Prostate gland (tissue), 2 donors: ENCODE measurements around the gene MBP. TPM values are rescaled to one million over a fixed set of nuclear protein-coding genes. Genes with fewer than 3 reads are reported as not detected.

Source experiments
- DNase-seq: peaks from one replicate; pipeline ENCODE4 v3.0.0-alpha.2; 2019; ENCODE audit warnings: low spot score
- H3K27ac ChIP-seq, 2 donors: fragments of 200-600 bp; sonication (generic); 2 replicates each; pipeline ENCODE4 v1.5.1; 2017 to 2019
- H3K27me3 ChIP-seq: fragments of 200-600 bp; sonication (generic); replicated peaks from 2 replicates; pipeline ENCODE4 v1.5.1; 2019; ENCODE audit not compliant: insufficient read depth
- H3K36me3 ChIP-seq, 2 donors: fragments of 200-600 bp; sonication (generic); 1 replicate in 1 of 2; 2 replicates in 1 of 2; pipeline versions ENCODE4 v1.5.1 to v1.8.1; 2017 to 2019
- H3K4me1 ChIP-seq: fragments of 200-600 bp; sonication (generic); replicated peaks from 2 replicates; pipeline ENCODE4 v1.5.1; 2019
- H3K4me3 ChIP-seq, 2 donors: fragments of 200-600 bp; sonication (generic); 2 replicates each; pipeline ENCODE4 v1.5.1; 2017 to 2019
- H3K9me3 ChIP-seq: fragments of 200-600 bp; sonication (generic); 2 replicates; pipeline ENCODE4 v1.5.1; 2017
- POLR2A ChIP-seq: fragments of 450-650 bp; IDR thresholded peaks from one replicate; pipeline ENCODE4 v1.6.1; 2016; ENCODE audit warnings: antibody characterized with exemption, mild to moderate bottlenecking
- POLR2AphosphoS5 ChIP-seq: sonication (generic); formaldehyde crosslinking; IDR thresholded peaks from one replicate; pipeline ENCODE4 v1.6.1; 2017; ENCODE audit warnings: antibody characterized with exemption
- WGBS: methylation state at CpG from one replicate; pipeline ENCODE4 v1.1.5; 2018; 5-methylcytosine and 5-hydroxymethylcytosine counted together
- intact Hi-C: fragments of 100-400 bp; cut with DNase I; formaldehyde crosslinking; loops from one replicate; pipeline ENCODE4 v1.14.2; 2022
- total RNA-seq, 2 donors: library from RNA; depleted of rRNA; stranded (reverse); fragments of >200 nt; gene quantifications; one replicate each; pipeline ENCODE4 v1.1.0, GENCODE V29; 2016
- TF ChIP-seq, protein P1 (sequence below), 4 experiments: fragments of 200-600 bp in 2 of 4; fragments of 450-650 bp in 2 of 4; sonication (generic) in 2 of 4; IDR thresholded peaks; 1 replicate in 3 of 4; 2 replicates in 1 of 4; pipeline ENCODE4 v1.5.1; 2016 to 2019; ENCODE audit warnings: antibody characterized with exemption in 4 of 4, mild to moderate bottlenecking in 2 of 4, moderate library complexity in 2 of 4

Gene MBP
- total RNA-seq, 2 donors from 2014 or later, result 19.8 to 43.5 TPM

DNA sequence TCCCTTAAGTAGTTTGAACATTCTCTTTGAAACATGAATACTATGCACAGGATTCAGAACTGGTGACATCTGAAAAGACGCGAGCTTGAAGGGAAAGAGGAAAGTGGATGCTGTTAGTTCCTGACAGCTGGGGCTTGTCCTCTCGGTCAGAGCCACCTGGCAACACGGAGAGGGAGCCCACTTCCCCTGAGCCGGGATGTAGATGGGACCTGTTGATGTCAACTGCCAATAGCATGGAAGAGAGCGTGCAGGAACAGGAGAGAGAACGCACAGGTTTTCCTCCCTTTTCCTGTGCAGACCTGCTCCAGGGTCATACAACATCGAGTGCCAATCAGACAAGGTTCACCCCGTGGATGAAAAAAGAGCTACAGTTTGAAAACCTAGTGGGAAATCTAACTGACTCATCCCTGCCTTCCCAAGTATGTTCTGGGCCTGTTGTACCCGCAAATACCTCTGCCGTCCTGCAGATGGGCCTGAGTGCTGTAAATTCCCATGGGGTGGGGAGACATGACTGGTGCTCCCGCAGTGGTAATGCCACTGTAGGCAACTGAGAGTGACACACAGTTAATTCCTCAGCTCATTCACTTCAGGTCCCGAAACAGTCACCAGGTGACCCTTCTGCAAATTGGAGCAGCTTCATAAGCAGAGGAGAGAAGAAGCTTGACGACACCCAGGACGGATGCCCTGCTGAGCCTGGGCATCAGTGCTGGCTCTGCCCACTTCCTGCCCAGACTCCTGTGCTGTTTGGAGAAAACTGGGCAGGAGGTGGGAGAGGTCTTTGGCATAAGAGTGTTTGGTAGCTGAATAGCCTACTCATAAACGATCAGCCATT is 13.9 kb upstream of the MBP start:
- 46% methylated on average over 16 of the region's 16 CpGs for WGBS
- no peaks in the 10 kb centered on the region for H3K4me1 ChIP-seq
- H3K4me3 ChIP-seq, result no peak overlapping the region
- intact Hi-C loops, result no loop called here
- no peaks in the 10 kb centered on the region for H3K36me3 ChIP-seq
- no peak for TF ChIP-seq POLR2AphosphoS5
- TF ChIP-seq, protein P1, sequence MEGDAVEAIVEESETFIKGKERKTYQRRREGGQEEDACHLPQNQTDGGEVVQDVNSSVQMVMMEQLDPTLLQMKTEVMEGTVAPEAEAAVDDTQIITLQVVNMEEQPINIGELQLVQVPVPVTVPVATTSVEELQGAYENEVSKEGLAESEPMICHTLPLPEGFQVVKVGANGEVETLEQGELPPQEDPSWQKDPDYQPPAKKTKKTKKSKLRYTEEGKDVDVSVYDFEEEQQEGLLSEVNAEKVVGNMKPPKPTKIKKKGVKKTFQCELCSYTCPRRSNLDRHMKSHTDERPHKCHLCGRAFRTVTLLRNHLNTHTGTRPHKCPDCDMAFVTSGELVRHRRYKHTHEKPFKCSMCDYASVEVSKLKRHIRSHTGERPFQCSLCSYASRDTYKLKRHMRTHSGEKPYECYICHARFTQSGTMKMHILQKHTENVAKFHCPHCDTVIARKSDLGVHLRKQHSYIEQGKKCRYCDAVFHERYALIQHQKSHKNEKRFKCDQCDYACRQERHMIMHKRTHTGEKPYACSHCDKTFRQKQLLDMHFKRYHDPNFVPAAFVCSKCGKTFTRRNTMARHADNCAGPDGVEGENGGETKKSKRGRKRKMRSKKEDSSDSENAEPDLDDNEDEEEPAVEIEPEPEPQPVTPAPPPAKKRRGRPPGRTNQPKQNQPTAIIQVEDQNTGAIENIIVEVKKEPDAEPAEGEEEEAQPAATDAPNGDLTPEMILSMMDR (IDR thresholded peaks at IDR 0.05), result no peak
- TF ChIP-seq POLR2A, result no peak
- DNase-seq, result no peak
- no peak overlapping the region for H3K27ac ChIP-seq
- no peaks in the 10 kb centered on the region for H3K9me3 ChIP-seq
- no peaks in the 10 kb centered on the region for H3K27me3 ChIP-seq

DNA sequence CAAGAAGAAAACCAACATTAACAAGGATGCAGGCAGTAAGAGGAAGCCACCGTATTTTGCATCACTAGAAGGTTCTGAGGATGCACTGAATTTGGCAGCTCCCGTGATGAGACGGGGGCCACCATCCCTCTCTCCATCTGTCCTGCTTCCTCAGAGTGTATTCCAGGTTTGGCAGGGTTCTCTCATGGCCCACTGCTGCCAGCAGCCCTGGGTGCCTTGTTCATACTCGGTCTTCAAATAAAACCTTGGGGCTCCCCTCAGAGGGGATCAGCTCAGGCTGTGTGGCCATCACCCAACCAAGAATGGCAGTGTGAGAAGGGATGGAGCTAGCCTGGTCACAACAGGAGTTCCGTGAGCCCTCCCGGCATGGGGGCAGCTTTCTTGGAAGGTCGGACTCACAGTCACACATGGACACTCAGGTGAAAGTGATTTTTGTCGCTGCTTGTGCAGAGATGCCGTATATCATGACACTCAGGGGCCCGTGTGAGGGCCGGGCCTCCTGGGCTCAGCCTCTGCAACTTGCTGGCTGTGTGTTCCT is 12.8 kb upstream of the MBP start:
- 92% methylated on average over 11 of the region's 11 CpGs for WGBS
- no peaks in the 10 kb centered on the region for H3K4me1 ChIP-seq
- intact Hi-C loops, result no loop called here

GRCh38 chr18:77144451-77145118 is 12.0 kb upstream of the MBP start:
- 65% methylated on average over 6 of the region's 6 CpGs for WGBS
- TF ChIP-seq, protein P1 (IDR thresholded peaks at IDR 0.05), result no peak
- no peak for TF ChIP-seq POLR2AphosphoS5
- TF ChIP-seq POLR2A, result no peak
- intact Hi-C loops, result no loop called here
- no peak for DNase-seq
- H3K36me3 ChIP-seq, result no peaks in the 10 kb centered on the region
- H3K9me3 ChIP-seq, result no peaks in the 10 kb centered on the region
- H3K27me3 ChIP-seq, result no peaks in the 10 kb centered on the region
- no peak overlapping the region for H3K4me3 ChIP-seq
- H3K27ac ChIP-seq, result no peak overlapping the region
- H3K4me1 ChIP-seq, result no peaks in the 10 kb centered on the region

More for the DNA sequence above, 12.8 kb upstream of the MBP start:
- no peak for DNase-seq
- Histone ChIP-seq H3K9me3 (no peaks in the 10 kb centered on the region), H3K4me3 (no peak overlapping the region), H3K36me3 (no peaks in the 10 kb centered on the region), H3K27me3 (no peaks in the 10 kb centered on the region), H3K27ac (no peak overlapping the region)
- no peak for TF ChIP-seq POLR2A
- TF ChIP-seq POLR2AphosphoS5, result no peak
- TF ChIP-seq, protein P1 (IDR thresholded peaks at IDR 0.05), result no peak

- TF ChIP-seq POLR2AphosphoS5, result no peak
- TF ChIP-seq, protein P1 (IDR thresholded peaks at IDR 0.05), result no peak
- TF ChIP-seq POLR2A, result no peak
- H3K36me3 ChIP-seq, result no peaks in the 10 kb centered on the region
- intact Hi-C loops, result no loop called here
- 94% methylated on average over 2 of the region's 2 CpGs for WGBS
- H3K4me3 ChIP-seq, result no peak overlapping the region
- no peaks in the 10 kb centered on the region for H3K4me1 ChIP-seq
- DNase-seq, result no peak
- H3K27ac ChIP-seq, result no peak overlapping the region
- no peaks in the 10 kb centered on the region for H3K9me3 ChIP-seq
- H3K27me3 ChIP-seq, result no peaks in the 10 kb centered on the region
These were observed 11.5 kb upstream of the MBP start for GRCh38 chr18:77144046-77144445.
